Mammary epithelial cell (primary cell): ENCODE measurements around the gene ABCA5.

Experiments
- CTCF ChIP-seq, 2 donors: IDR thresholded peaks in 1 of 2; conservative IDR thresholded peaks in 1 of 2; 2 replicates each; pipeline ENCODE4 v1.5.1; 2011 to 2012; ENCODE audit warnings: inconsistent platforms in 2 of 2, low read length in 2 of 2, mild to moderate bottlenecking in 2 of 2, control low read depth in 1 of 2, low read depth in 1 of 2; ENCODE audit not compliant: insufficient read depth in 1 of 2; ENCODE audit errors: extremely low read depth in 1 of 2
- EZH2 ChIP-seq: IDR thresholded peaks from 2 replicates; pipeline ENCODE4 v1.6.1; 2012; ENCODE audit warnings: low read length, inconsistent platforms, borderline replicate concordance

GRCh38 chr17:69213059-69213813, 113.7 kb downstream of the ABCA5 start:
- TF ChIP-seq CTCF (conservative IDR thresholded peaks at IDR 0.05 in 1 of 2, IDR thresholded peaks at IDR 0.05 in 1 of 2; ENCODE audit: extremely low read depth in 1 of 2, insufficient read depth in 1 of 2, low read depth in 1 of 2, low read length in 2 of 2) (no peak), EZH2 (no peak)
